NCI-H2029 (cell line): ENCODE results near the gene PHGDH.
A peak's percentile ranks its signal among the peaks of the same experiment; 100 is the strongest.
"Not testable (repeated sequence)": the region's sequence is repeated elsewhere in the genome, so short reads cannot be mapped to it uniquely, and the experiment has no call there.

Experiments used
- DNase-seq: peaks from one replicate; lab custom pipeline; 2025; lab: John Stamatoyannopoulos, UW

PHGDH gene

DNA sequence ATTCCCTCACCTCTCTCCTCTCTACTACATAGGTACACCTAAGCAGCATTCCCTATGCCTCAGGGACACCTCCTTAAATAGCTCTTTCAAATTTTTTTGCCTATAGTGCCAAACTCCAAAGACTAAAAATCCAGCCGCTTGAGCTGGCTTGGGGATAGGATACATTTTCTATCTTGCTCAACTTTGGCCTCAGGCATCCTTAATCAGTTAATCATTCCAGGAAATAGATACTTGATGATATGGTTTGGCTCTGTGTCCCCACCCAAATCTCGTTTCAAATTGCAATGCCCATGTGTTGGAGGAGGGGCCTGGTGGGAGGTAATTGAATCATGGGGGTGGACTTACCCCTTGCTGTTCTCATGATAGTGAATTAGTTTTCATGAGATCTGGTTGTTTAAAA is 11.4 kb upstream of the PHGDH start:
- DNase-seq, result no peak

DNA sequence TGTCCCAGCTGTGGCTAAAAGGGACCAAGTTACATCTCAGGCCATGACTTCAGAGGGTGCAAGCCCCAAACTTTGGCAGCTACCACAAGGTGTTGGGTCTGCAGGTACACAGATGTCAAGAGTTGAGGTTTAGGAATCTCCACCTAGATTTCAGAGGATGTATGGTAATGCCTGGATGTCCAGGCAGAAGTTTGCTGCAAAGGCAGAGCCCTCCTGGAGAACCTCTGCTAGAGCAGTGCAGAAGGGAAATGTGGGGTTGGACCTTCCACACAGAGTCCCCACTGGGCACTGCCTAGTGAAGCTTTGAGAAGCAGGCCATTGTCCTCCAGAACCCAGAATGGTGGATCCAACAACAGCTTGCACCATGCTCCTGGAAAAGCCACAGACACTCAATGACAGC is 10.1 kb upstream of the PHGDH start:
- no peak for DNase-seq

DNA sequence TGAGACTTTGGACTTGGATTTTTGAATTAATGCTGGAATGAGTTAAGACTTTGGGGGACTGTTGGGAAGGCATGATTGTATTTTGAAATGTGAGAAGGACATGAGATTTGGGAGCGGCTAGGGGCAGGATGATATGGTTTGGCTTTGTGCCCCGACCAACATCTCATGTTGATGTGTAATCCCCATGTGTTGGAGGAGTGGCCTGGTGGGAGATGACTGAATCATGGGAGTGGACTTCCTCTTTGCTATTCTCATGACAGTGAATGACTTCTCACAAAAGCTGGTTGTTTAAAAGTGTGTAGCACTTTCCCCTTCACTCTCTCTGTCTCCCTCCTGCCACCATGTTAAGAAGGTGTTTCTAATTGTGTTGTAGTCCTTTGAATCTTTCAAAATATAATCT is 9.3 kb upstream of the PHGDH start:
- DNase-seq, result no peak

DNA sequence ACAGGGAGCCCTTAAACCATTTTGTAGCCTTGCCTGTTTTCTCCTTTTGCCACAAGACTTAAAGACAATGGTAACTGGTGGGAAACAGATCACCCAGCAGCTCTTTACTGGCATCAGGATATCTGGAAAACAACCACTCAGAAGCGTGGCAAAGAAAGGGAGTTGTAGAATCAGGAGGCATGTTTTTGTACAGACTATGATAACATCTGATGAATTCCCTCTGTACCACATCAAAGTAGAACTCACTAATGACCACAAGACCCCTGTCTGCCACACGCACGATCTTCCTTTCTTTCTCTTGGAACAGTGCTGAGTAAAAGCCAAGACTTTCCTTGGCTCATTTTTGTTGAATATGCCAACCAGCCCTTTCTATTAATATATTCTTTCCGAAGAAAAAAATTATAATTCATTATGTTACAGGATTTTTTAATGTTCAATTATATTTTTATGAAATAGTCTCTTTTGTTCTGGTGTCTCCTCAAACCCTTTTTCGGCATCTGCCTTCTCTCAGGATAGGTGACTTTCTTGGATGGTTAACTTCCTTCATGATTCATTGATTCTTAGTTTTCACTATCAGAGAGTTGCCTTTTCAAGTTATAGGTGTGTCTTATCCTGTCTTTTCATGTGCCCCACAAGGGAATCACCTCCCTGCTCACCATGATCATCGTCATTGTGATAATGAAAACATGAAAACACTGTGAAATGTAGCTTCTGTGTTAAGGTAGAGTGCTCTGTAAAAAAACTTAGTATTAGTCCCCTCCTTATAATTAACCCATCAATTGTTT is 7.9 kb upstream of the PHGDH start:
- no peak for DNase-seq

DNA sequence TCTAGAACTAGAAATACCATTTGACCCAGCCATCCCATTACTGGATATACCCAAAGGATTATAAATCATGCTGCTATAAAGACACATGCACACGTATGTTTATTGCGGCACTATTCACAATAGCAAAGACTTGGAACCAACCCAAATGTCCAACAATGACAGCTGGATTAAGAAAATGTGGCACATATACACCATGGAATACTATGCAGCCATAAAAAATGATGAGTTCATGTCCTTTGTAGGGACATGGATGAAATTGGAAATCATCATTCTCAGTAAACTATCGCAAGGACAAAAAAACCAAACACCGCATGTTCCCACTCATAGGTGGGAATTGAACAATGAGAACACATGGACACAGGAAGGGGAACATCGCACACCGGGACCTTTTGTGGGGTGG is 5.1 kb upstream of the PHGDH start:
- DNase-seq, result not testable (repeated sequence)

DNA sequence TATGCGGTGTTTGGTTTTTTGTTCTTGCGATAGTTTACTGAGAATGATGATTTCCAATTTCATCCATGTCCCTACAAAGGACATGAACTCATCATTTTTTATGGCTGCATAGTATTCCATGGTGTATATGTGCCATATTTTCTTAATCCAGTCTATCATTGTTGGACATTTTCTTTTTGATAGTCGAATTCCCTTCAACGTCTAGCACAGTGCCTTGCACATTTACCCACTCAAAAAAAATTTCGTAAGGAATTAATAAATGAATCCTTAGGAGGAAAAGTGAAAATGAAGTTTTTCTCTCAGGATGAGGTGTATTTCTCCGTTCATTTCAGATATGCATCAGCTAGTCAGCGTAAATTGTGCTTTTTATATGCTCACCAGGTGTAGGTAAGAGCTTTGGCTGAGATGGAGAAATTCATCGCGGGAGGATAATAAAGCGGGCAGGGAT is 354 bp upstream of the PHGDH start:
- not testable (repeated sequence) for DNase-seq

DNA sequence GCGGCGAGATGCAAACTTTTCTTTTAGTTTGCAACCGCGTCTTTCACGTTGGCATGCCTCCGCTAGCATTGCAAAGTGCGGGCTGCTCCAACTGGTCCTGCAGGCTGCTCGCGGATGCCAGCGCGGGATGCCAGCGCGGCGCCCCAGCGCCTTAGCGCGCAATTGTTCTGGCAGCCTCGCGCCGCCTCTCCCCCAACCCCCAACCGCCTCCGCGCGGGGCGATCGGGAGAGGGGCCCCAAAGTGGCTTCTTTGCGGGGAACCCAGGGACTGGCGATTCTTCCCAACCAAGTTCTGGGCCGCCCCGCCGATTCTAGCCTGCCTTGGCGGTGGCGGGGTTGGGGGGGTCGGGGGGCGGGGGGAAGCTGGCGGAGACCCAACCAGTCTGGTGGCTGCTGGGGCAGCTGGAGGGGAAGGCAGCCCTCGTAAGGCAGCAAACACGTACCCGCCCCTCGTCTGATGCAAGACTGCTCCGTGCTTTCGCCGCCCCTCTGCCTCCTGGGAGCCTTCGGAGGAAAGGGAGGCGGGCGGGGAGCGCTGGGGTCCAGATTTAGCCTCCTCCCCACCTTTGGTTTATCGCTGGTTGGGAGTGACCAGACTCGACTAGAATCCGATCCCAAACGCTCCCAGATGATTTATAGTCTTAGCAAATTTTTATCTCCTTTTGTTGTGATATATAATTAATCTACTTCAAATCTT is 756 bp downstream of the PHGDH start:
- peak; percentile 63 for DNase-seq

DNA sequence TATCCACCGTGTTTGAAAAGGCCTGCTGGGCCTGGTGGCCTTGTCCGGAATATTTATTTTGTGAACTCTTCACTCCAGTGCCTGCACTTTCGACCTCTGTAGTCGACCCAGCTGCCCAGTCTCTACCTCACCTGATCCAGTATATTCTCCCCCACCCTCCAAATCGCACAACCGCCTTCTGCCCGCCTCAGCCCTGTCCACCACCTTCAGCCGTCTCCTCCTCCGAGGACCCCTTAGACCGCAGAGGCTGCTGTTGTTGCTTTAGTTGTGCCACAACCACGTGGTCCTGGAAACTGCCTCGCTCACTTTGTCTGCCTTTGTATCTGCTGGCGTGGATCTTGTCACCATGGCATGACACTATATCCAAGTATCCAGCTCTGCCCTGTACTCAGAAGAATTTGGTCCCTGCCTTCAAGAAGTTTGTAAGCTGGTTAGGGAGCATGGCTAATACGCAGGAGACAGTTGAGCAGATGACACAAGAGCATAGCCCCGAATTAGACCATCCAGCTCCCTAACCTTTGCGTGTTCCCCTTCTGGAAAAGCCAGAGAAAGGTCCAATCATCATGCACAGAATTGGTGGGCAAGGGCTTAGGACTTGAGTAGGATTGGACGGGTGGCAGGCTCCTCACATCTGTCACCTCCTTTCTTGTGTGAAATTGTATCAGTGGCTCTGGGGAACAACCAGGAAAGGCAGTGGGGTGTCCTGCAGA is 1.5 kb downstream of the PHGDH start:
- DNase-seq, result no peak

DNA sequence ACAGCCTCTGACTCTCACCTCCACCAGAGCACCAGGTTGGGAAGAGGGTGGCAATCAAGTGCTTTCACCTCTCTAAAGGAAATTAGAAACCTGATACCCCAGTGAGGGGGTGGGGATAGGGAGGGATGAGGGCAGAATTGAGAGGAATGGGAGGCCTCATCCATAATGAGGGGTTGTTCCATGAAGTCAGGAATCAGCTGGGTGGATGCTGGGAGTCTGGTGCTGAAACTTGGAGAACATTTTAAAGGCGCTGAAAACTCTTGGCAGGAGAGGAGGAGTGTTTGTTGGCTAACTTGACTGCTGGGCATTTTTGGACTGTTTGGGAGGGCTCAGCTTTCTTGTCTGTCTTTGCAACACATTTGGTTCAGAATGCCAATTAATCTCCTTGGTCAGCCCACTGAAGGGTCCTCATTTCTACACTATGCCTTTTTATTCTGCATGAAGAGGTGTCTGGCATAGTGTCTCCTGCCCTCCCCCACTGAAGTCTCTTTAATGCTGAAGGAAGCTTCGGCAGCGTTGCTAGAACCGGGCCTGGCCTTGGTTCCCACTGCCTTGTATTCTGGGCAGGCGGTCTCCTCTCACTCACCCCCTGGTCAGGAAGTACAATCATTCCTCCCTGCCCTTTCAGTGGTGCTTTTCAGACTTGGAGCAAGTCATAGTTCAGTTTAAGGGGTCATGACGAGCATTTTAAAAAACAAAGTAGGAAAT is 2.2 kb downstream of the PHGDH start:
- DNase-seq, result peak; percentile 12

DNA sequence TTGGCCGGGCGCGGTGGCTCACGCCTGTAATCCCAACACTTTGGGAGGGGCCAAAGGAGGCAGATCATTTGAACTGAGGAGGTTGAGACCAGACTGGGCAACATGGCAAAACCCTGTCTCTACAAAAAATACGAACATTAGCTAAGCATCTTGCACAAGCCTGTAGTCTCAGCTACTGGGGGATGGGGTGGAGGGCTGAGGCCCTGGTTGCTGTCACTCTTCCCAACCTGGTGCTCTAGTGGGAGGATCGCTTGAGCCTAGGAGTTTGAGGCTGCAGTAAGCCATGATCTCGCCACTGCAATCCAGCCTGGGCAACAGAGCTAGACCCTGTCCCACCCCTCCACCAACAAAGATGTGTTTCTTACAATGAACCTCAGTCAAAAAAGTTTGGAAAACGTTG is 2.8 kb downstream of the PHGDH start:
- no peak for DNase-seq

DNA sequence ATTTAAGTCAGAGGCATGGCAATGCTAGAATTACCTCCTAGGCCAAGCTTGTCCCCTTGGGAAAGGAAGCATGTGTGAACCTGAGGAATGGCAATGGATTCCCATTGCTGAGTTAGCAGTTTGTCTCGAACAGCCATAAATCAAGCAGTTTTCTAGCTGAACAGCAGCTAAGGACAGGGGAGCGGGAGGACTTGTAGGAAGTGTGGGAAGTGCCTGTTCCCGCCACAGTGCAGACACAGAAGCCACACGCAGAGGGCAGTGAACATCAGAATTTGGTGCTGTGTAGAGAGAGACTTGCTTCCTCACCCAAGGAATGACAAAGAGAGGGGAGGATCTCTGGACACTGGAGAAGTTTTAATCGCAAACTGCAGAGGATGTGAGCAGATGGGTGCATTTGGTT is 3.8 kb downstream of the PHGDH start:
- DNase-seq, result no peak

DNA sequence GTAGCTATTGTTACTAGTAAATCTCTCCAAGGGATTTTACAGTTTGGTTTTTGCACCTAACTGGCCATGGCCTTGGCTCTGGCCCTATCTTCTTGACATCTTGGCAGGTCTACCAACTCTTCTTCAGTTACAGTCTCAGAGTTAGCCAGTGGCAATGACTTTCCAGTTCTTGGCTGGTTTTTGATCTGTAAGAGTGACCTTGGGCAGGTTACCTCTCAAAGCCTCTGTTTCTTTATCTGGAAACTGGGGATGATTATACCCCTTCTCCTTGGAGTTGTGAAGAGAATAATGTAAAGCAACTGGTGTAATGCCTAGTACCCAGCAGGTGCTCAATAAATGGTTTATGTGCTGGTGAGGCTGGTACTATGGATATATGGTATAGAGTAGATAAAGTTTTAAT is 6.7 kb downstream of the PHGDH start:
- DNase-seq, result no peak

DNA sequence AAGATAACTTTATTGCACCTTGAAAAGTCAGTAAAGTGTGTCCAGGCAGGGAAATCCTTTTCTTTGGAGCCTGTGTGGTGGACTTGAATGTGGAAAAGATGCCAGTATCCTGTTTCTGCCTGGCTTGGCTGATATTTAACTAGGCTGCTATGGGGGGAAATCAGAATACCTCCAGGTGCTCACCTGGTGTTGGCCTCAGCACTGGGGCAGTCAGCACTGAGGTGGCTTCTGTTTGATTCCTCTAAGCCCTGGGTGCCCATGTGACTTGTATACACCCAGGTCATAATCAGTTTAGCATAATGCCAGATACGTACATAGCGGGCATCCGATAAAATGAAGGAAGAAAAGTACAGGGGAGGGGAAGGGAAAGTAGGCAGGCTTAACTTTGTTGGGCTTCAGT is 7.2 kb downstream of the PHGDH start:
- no peak for DNase-seq

DNA sequence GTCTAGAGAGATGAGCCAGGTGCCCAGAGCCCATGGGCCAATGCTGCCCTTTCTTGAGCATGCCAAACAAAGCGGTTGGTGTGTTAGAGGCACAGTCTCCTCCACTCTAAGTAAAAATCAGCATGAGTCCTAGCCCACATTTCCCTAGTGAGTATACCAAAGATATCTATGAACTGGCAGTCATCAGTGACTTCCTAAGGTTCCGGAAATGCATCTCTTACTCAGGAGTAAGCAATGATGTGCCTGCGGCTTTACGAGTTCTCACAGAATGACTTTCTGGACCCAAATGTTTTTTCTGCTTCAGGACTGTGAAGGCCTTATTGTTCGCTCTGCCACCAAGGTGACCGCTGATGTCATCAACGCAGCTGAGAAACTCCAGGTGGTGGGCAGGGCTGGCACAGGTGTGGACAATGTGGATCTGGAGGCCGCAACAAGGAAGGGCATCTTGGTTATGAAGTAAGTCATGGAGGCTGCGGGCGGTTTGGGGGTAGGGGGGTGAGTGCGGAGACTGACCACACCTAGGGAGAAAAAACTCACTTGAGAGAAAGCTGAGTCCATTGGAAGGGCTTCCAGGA is 9.2 kb downstream of the PHGDH start:
- no peak for DNase-seq

DNA sequence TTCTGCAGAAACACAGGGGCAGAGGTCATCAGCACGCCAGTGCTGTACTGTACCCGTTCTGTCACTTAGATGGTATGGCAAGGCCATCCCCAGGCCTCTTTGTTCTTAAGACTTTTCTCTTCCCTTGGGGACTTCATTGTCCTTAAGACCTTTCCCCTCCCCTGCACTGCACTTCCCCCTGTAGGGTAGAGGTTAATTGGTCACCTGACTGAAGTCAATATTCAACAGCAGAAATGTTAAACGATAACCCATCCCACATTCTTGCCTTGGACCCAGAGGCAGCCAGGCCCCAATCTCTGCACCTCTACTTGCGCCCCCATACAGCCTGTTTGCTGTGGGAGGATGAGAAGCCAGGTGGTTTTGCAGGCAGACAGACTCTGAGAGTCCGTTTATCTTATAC is 10.2 kb downstream of the PHGDH start:
- DNase-seq, result no peak

DNA sequence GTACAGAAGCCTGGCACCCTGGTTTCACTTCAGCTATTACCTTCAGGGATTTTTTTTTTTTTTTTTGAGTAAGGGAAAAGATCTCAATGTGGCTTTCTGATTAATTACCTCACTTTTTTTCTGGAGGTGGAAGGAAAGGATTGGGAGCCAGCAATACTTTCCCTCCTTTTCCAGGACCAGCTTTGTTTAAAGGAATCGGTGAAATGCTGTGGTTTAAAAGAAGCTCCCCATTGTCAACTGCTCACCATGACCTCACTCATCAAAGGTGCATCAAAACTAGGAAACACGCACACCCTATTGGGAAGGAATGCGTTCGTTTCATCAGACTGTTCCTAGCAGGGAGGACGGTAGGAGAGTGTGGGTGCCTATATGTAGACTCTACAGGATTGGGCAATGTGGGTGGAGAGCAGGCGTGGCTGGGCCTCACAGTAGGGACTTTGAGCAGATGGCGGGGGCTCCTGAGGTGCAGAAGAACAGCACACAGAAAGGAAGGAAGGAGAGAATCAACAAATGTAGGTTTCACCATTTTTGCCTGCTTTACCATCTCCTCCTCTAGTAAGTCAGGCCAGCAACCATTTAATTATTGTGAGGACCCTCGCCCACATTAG is 13.0 kb downstream of the PHGDH start:
- DNase-seq, result no peak

DNA sequence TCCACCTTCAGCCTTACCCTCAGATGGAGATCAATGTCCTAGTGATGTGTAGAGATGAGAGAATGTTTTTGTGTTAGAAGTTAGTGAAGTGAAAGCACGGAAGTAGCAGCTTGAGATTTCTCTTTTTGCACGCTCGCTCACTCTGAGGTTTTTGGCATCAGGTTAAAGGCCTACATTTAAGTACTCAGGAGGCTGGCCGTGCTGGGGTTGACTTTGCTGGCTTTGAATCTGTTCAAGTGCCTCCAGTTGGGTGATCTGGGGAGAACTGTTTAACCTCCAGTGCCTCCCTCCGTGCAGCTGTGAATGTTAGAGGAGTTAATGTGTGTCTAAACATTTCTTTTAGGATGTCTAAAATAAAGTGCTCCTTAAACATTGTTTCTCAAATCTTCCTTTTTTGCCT is 13.9 kb downstream of the PHGDH start:
- DNase-seq, result no peak

DNA sequence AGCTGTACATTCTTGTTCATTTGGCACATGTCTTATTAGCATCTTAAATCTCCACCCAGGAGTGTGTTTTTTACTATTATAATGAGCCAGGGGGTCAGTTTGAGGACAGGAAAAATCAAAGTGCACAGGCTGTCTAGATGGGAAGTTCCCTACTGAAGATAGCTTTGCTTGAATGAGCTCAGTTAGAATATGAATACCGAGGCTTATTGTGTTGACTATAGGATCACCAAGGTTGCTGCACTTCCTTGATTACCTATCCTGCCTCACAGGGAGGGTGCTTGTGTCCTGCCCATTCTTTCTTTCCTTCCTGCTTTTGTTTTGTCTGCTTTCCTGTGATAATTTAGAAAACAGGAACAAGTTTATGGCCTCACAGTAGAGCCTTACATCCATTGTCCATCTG is 16.3 kb downstream of the PHGDH start:
- DNase-seq, result no peak

DNA sequence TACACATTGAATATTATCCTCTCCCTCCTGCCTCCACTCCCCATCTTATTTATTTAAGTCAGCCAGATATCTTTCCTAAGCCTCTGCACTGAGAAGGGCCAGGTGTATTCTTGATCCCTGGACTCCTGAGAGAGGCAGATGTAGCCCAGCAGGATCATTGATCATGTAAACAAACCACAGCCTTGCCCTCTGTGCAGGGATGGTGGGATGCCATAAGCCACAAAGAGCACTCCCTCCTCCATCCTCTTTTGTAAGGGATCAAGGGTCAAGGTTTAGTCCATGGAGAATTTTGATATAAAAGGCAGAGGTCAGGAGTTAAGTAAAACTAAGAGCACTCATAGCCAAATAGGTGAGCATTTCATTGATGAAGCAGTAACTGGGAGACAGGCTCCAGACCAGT is 17.3 kb downstream of the PHGDH start:
- no peak for DNase-seq

DNA sequence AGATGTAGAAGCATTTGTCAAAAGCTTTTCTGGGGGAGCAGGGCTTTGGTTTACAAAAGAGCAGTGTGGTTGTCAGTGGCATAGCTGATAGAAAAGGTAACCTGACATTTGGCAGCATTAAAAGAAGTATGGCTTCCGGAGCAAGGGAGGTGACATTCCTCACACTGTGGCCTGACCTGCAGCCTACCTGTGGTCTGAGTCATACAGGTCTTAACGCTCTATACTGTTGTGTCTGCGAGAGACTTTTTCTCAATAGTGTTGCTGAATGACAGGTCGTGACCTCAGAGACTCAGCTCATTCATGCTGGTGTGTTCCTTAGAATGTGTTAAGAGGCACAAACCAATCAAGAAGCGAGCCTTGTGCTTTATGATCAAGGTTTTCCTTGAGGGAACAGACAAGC is 19.3 kb downstream of the PHGDH start:
- no peak for DNase-seq

DNA sequence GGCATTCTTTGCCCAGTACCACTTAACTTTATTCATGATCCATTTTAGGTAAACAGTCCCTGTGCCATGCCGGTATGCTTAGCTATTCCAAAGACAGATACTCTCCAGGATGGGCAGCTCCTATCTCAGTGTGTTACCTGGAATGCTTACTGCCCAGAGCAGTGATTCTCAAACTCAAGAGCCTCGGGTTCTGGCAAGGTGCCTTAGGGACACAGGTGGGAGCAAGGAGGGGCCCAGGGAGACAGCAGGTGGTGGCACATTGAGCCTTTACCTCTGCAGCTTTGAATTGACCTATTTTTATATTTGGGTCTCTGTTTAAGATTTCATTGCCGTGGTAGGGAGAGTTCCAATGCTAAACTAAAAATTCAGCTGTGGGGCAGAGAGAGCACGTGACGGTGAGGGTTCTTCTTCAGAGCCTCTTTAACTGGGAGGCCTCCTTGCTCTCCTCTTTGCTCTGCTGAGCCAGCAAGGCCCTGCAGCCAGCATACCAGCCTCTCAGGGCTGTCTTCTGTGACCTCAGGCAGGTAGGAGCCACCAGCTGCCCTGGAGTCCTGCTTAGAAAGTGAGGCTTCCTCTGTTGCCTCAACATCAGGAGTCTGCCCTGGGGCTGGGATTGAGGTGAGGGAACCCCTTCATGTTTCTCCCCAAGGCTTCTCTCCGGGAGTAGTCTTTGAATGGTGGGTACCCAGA is 20.2 kb downstream of the PHGDH start:
- no peak for DNase-seq
